Activated naive CD4-positive, alpha-beta T cell treated with Interleukin-2 at 50 U/mL for 16 hours (primary cell): ENCODE results near the gene GRM8.

Source experiments
- DNase-seq: peaks from one replicate; pipeline ENCODE4 v3.0.0-alpha.2; 2020

Gene GRM8

GRCh38 chr7:127252778-127253280 is at the start of gene GRM8:
TSS of gene GRM8 (minus strand) at chr7:127252941.
- peak; percentile 17 for DNase-seq

GRCh38 chr7:127290801-127291361 is 38.1 kb upstream of the GRM8 start:
- DNase-seq: no peak

GRCh38 chr7:127290116-127290655 is 37.4 kb upstream of the GRM8 start:
- DNase-seq: no peak

- no peak for DNase-seq
These were observed 34.4 kb upstream of the GRM8 start for GRCh38 chr7:127287133-127287532.

- DNase-seq: no peak
These were observed 17.4 kb upstream of the GRM8 start for GRCh38 chr7:127270093-127270492.

GRCh38 chr7:127266047-127266446 is 13.3 kb upstream of the GRM8 start:
- no peak for DNase-seq

- no peak for DNase-seq
These were observed 11.5 kb upstream of the GRM8 start for GRCh38 chr7:127264219-127264618.

- DNase-seq: no peak
These were observed 5.4 kb upstream of the GRM8 start for GRCh38 chr7:127258111-127258510.

GRCh38 chr7:127257086-127257485 is 4.3 kb upstream of the GRM8 start:
- DNase-seq: no peak

- DNase-seq: no peak
These were observed 3.4 kb upstream of the GRM8 start for GRCh38 chr7:127256041-127256725.

GRCh38 chr7:127254163-127254684 is 1.5 kb upstream of the GRM8 start:
- DNase-seq: no peak

GRCh38 chr7:127253281-127254162 is 781 bp upstream of the GRM8 start:
- peak; percentile 66 for DNase-seq

- DNase-seq: peak; percentile 2
These were observed 396 bp downstream of the GRM8 start for GRCh38 chr7:127252377-127252713.

GRCh38 chr7:127251465-127252376 is 1.0 kb downstream of the GRM8 start:
- DNase-seq: peak; percentile 24

GRCh38 chr7:127251036-127251464 is 1.7 kb downstream of the GRM8 start:
- no peak for DNase-seq

GRCh38 chr7:127250312-127251035 is 2.3 kb downstream of the GRM8 start:
- no peak for DNase-seq

- DNase-seq: no peak
These were observed 7.1 kb downstream of the GRM8 start for GRCh38 chr7:127245607-127246006.

- no peak for DNase-seq
These were observed 7.7 kb downstream of the GRM8 start for GRCh38 chr7:127245002-127245401.

- no peak for DNase-seq
These were observed 12.9 kb downstream of the GRM8 start for GRCh38 chr7:127239814-127240213.

- no peak for DNase-seq
These were observed 19.1 kb downstream of the GRM8 start for GRCh38 chr7:127233630-127234029.

- no peak for DNase-seq
These were observed 21.3 kb downstream of the GRM8 start for GRCh38 chr7:127231415-127231814.
